GM20431 (cell line): ENCODE data around the gene CLTC.

Experiments
- in situ Hi-C: fragments of 300-500 bp; cut with MseI, MboI; formaldehyde crosslinking; loops from one replicate; pipeline ENCODE4 v1.15.0; 2020; ENCODE audit warnings: low sequenced_read_pairs; ENCODE audit not compliant: unreplicated experiment

Gene CLTC

DNA sequence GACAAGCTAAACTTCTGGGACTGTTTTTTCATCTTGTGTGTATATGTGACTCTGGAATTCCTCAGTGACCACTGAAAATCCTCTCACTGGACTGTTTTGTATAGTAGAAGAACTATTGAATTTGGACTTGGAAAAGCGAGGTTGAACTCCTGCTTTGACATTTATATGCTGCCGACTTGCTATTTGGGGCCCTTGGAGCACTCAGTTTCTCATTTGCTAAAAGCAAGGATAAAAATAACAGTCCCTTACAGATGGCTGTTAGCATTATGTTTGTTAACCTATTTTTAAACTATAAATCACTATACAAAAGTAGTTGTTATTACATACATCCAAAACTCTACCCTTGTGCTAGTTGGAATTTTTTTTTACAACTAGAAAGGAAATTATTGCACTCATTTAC is 96.7 kb downstream of the CLTC start:
- in situ Hi-C loops: no loop called here

DNA sequence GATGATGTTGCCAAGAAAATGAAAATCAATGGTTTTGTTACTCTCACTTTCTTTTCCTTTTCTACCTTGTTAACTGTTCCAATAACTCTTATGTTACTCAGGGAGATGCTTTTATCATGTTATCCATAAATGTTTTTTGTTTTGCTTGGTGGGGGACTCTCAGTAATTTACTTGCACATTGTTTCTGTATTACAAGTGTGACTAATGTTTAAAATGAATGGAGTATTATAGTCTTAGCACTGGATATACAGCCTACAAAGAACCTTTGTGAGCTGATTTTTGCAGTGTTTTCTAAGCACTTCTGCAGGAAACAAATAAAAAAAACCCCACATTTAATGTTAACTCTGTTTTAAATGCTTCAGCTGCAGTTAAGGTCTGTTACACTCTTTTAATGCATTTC is 99.8 kb downstream of the CLTC start:
- in situ Hi-C loops: no loop called here

DNA sequence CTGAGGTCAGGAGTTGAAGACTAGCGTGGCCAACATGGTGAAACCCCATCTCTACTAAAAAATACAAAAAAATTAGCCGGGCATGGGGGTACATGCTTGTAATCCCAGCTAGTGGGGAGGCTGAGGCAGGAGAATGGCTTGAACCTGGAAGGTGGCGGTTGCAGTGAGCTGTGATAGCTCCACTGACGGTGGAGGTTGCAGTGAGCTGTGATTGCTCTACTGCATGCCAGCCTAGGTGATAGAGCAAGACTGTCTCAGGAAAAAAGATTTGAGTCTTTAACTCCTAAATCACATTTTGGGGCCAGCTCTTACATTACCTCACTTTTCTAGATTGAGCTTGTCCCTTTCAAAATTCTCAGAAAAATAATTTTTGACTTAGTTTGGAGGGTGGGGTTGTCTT is 102.9 kb downstream of the CLTC start:
- in situ Hi-C loops: no loop called here

DNA sequence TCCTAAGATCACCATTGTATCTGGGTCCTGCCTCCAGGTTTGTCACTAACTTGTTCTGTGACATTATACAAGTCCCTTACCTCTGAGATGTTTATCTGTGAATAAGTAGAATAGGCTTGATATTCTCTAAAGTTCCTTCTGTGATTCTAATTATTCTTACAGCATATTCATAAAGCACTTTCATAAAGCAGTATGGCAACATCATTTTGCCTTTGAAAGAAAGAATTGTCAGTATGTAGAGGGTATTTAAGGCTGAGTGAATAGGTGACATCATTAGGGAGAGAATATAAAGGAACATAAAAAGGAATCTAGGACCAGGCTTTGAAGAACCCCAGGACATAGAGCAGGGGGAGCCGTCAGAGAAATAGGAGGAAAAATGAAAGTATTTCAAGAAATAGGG is 103.3 kb downstream of the CLTC start:
- in situ Hi-C loops: no loop called here

DNA sequence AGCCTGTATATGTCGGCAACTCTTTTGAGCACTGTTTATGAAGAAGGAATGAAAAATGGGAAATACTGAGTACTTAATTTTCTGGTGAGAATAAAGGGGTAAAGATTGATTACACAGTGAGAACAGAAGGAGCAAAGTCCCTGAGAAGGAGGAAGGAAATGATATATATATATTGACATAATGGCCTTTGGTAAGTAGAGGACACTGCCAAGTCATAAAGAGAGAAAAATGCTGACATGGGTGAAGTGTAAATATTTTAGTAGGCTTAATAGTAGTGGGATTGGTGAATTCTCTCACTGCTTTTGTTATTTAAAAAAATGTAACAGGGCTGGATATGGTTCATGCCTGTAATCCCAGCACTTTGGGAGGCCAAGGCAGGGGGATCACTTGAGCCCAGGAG is 103.9 kb downstream of the CLTC start:
- in situ Hi-C loops: no loop called here

DNA sequence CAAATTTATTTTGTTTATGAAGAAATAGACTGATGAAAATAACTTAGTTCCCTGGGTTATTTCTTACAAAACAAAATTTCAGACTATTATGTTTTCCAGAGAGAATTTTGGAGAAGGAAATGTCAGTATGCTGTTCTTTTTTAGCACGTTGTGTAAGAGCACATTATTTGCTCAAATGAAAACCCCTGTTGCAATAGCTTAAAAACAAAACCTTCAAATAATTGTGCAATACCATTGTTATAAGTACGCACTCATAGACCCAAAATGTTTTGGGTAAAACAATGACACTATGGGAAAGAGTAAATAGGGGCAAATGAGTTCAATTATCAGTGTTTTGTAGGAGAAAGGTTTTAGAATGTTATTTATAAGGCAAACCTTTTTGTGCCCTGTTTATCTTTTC is 106.0 kb downstream of the CLTC start:
- in situ Hi-C loops: loop anchor here (25.0 kb wide), 1 partner anchor 337 kb away; no protein-coding TSS in a partner anchor

DNA sequence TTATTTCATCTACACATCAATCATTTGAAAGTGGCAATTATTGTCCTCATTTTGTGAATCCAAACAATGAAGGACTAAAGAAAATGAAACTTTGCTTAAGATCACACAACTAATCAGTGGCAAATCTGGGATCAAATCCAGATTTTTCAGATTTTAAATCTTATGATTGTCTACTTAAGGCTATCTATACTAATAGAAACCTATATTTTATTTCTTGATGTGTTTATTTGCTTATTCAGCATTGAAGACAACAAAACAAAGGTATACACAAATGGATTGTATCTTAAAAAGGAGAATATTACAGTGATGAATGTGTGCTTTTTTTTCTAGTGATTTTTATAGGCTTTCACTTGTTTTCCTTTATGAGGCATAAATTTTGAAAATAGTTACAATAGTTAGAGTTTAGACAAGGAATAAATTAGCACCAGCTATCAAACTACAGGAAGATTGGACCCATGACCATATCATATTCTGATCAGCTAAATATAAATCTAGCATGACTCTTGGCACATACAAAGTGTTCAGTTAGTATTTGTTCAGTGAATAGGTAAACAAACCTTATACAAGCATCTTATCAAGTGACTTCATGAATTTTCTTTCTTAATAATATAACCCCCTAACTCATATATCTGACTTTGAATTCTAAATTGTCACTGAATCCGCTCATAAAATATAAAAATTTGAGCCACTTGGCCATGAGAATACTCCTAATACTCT is 108.3 kb downstream of the CLTC start:
- in situ Hi-C loops: loop anchor here (25.0 kb wide), 1 partner anchor 334 kb away; no protein-coding TSS in a partner anchor

DNA sequence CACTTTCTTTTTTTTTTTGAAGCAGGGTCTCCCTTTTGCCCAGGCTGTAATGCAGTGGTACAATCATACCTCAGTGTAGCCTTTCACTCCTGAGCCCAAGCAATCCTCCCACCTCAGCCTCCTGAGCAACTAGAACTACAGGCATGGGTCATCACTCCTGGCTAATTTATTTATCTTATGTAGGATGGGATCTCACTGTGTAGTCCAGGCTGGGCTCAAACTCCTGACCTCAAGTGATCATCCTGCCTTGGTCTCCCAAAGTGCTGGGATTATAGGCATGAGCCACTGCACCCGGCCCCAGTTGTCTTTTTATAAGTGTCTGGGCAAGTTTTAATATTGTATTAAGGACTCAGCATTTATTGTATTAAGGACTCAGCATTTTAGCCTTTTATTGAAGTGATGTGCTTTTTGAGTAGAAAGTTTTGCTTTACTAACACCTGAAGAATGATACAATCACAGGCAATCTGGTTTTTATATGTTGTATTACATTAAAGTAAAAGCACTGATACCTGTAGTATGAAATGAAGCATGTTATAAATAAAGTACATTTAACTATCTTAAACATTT is 110.7 kb downstream of the CLTC start:
- in situ Hi-C loops: loop anchor here (10.0 to 25.0 kb wide), 2 partner anchors 134 to 332 kb away; no protein-coding TSS in a partner anchor

DNA sequence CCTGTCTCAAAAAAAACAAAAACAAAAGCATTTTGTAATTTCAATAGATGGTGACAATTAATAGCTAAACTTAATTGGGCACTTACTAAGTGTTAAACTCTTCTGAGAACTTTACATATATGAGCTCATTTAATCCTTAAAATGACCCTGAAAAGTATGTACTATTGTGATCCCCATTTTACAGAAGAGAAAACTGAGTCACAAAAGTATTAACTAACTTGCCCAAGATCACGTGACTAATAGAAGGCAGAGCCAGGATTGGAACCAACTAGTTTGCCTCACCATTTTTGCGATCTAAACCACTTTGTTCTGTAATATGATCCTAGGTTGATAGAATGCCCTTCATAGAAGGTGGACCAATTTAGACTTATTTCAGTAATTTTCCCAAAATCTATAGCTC is 114.0 kb downstream of the CLTC start:
- in situ Hi-C loops: loop anchor here (10.0 to 25.0 kb wide), 2 partner anchors 131 to 329 kb away; no protein-coding TSS in a partner anchor

DNA sequence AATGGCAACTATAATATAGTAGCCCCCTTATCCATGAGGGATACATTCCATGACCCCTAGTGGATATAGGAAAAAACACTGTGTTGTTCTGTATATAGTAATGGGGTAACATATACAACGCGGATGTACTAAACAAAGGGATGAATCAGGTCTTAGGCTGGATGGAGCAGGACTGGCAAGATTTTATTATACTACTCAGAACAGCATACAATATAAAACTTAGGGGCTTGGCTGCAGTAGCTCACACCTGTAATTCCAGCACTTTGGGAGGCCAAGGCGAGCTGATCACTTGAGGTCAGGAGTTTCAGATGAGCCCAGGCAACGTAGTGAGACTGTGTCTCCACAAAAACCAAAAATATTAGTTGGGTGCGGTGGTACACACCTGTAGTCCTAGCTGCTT is 114.5 kb downstream of the CLTC start:
- in situ Hi-C loops: loop anchor here (10.0 to 25.0 kb wide), 2 partner anchors 131 to 328 kb away; no protein-coding TSS in a partner anchor

DNA sequence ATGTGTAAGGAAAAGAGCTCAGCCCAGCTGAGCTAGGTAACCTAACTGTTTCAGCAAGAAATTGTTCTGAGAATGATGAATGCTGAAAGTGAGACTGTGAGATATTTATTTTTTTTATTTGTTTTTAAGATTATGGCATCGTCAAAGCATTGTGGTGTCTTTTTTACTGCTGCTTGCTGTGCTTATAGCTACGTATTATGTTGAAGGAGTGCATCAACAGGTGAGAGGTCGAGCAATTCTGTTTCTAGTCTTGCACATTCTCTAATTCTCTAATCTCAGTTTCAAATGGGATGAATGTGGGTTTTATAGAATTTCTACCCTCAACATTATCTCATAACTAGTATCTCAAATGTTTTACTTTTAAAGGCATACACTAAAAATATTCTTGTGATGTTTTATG is 117.6 kb downstream of the CLTC start:
- in situ Hi-C loops: loop anchor here (10.0 to 25.0 kb wide), 2 partner anchors 127 to 325 kb away; no protein-coding TSS in a partner anchor

DNA sequence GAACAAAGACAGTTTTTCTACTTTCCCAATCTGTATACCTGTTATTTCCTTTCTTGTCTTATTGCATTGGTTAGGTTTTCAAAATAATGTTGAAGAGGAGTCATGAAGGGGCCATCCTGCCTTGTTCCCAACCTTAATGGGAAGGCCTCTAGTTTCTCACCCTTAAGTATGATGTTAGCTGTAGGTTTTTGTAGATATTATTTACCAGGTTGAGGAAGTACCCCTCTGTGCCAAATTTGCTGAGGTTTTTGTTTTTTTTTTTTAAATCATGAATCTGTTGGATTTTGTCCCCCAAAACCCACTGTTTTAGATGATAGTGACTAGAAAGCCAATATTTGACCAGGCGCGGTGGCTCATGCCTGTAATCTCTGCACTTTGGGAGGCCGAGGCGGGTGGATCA is 124.1 kb downstream of the CLTC start:
- in situ Hi-C loops: loop anchor here (25.0 kb wide), 1 partner anchor 318 kb away; no protein-coding TSS in a partner anchor

DNA sequence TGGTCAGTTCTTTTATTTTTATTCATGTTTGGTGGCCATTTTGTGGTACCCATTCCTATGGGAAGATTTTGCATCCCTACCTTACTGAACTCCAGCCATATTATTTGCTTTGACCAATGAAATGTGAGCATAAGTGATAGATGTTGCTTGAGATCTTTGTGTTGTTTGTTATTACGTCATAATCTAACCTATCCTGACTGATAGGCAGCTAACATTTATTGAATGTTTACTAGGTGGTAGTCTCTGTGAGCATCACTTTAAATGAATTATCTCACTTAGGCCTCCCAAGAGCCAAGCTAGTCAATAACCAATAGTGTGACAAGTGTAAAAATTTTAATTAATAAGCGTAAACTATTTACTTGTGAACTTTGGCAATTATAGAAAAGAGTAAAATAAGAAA is 125.3 kb downstream of the CLTC start:
- in situ Hi-C loops: loop anchor here (25.0 kb wide), 1 partner anchor 317 kb away; no protein-coding TSS in a partner anchor
